CD14-positive monocyte (primary cell): ENCODE data around the gene SLC25A21. TPM values are rescaled to one million over a fixed set of nuclear protein-coding genes. Genes with fewer than 3 reads are reported as not detected.

Source experiments
- DNase-seq, 3 donors: peaks; one replicate each; pipeline ENCODE4 v3.0.0-alpha.2; 2011 to 2022
- H2AFZ ChIP-seq: 2 replicates; pipeline ENCODE4 v1.6.0; 2012; ENCODE audit warnings: mild to moderate bottlenecking, low read depth, low read length, inconsistent platforms; ENCODE audit not compliant: insufficient read depth, poor library complexity, severe bottlenecking
- H3K27ac ChIP-seq, 2 donors: 1 replicate in 1 of 2; 2 replicates in 1 of 2; pipeline ENCODE4 v1.5.1; 2012 to 2013; ENCODE audit warnings: low read length in 2 of 2, control low read depth in 1 of 2, inconsistent platforms in 1 of 2, low read depth in 1 of 2, mild to moderate bottlenecking in 1 of 2
- H3K27me3 ChIP-seq, 2 donors: one replicate each; pipeline versions ENCODE4 v1.6.0 to v1.6.1; 2011 to 2013; ENCODE audit warnings: low read length in 2 of 2; ENCODE audit not compliant: control insufficient read depth in 2 of 2, insufficient read depth in 2 of 2
- H3K36me3 ChIP-seq, 2 donors: replicated peaks in 1 of 2; 1 replicate in 1 of 2; 2 replicates in 1 of 2; pipeline versions ENCODE4 v1.5.1 to v1.6.1; 2012 to 2013; ENCODE audit warnings: low read length in 2 of 2, control low read depth in 1 of 2, inconsistent platforms in 1 of 2, mild to moderate bottlenecking in 1 of 2; ENCODE audit not compliant: insufficient read depth in 2 of 2, control insufficient read depth in 1 of 2
- H3K4me1 ChIP-seq, 2 donors: 1 replicate in 1 of 2; 2 replicates in 1 of 2; pipeline versions ENCODE4 v1.5.1 to v1.6.1; 2012 to 2013; ENCODE audit warnings: low read length in 2 of 2, control low read depth in 1 of 2, inconsistent platforms in 1 of 2, mild to moderate bottlenecking in 1 of 2, moderate library complexity in 1 of 2; ENCODE audit not compliant: insufficient read depth in 2 of 2, control insufficient read depth in 1 of 2
- H3K4me2 ChIP-seq: replicated peaks from 2 replicates; pipeline ENCODE3; 2012; ENCODE audit warnings: low read length, moderate library complexity, mild to moderate bottlenecking; ENCODE audit not compliant: poor library complexity, severe bottlenecking; ENCODE audit errors: extremely low read depth
- H3K4me3 ChIP-seq, 3 experiments: fragments of 200-600 bp in 1 of 3; sonication (generic) in 1 of 3; replicated peaks in 1 of 3; 1 replicate in 2 of 3; 2 replicates in 1 of 3; pipeline ENCODE4 v1.5.1; 2011 to 2013; ENCODE audit warnings: low read length in 3 of 3, mild to moderate bottlenecking in 3 of 3, control low read depth in 2 of 3, low read depth in 2 of 3, inconsistent platforms in 1 of 3, moderate library complexity in 1 of 3
- H3K79me2 ChIP-seq: 2 replicates; pipeline ENCODE4 v1.6.0; 2012; ENCODE audit warnings: mild to moderate bottlenecking, control low read depth, inconsistent platforms, low read length, moderate library complexity; ENCODE audit not compliant: insufficient read depth
- H3K9ac ChIP-seq: 2 replicates; pipeline ENCODE4 v1.6.0; 2017; ENCODE audit warnings: low read length, mild to moderate bottlenecking; ENCODE audit not compliant: insufficient read depth, poor library complexity, severe bottlenecking
- H3K9me3 ChIP-seq, 2 donors: replicated peaks in 1 of 2; 1 replicate in 1 of 2; 2 replicates in 1 of 2; pipeline versions ENCODE4 v1.5.1 to v1.6.1; 2012 to 2013; ENCODE audit warnings: low read length in 2 of 2, control low read depth in 1 of 2; ENCODE audit not compliant: control insufficient read depth in 1 of 2, insufficient read depth in 1 of 2
- H4K20me1 ChIP-seq: 2 replicates; pipeline ENCODE4 v1.6.0; 2012; ENCODE audit warnings: mild to moderate bottlenecking, low read length, control low read depth, moderate library complexity; ENCODE audit not compliant: insufficient read depth
- H3K27ac Mint-ChIP-seq, 7 donors: one replicate each; pipeline ENCODE4 v1.8.0; 2020; ENCODE audit warnings: mild to moderate bottlenecking in 7 of 7, mixed read lengths in 7 of 7, moderate library complexity in 6 of 7, inconsistent platforms in 2 of 7
- H3K27me3 Mint-ChIP-seq, 3 donors: one replicate each; pipeline ENCODE4 v1.8.0; 2021 to 2022; ENCODE audit warnings: low read depth in 3 of 3, mild to moderate bottlenecking in 3 of 3, mixed read lengths in 3 of 3, moderate library complexity in 3 of 3, inconsistent platforms in 1 of 3
- H3K36me3 Mint-ChIP-seq, 2 donors: one replicate each; pipeline ENCODE4 v1.8.0; 2020; ENCODE audit warnings: mixed read lengths in 2 of 2, inconsistent platforms in 1 of 2, mild to moderate bottlenecking in 1 of 2
- H3K4me1 Mint-ChIP-seq: one replicate; pipeline ENCODE4 v1.8.0; 2020; ENCODE audit warnings: mild to moderate bottlenecking, mixed read lengths
- H3K4me3 Mint-ChIP-seq, 2 donors: one replicate each; pipeline ENCODE4 v1.8.0; 2020; ENCODE audit warnings: mild to moderate bottlenecking in 2 of 2, mixed read lengths in 2 of 2, moderate library complexity in 1 of 2
- H3K9me3 Mint-ChIP-seq, 7 donors: one replicate each; pipeline ENCODE4 v1.8.0; 2020 to 2022; ENCODE audit warnings: mixed read lengths in 7 of 7, mild to moderate bottlenecking in 6 of 7, moderate library complexity in 6 of 7, inconsistent platforms in 2 of 7
- WGBS: methylation state at CpG from one replicate; pipeline ENCODE4 v1.1.5; 2013; ENCODE audit warnings: missing lambda C conversion rate; ENCODE audit not compliant: insufficient coverage; 5-methylcytosine and 5-hydroxymethylcytosine counted together
- intact Hi-C, 2 donors: fragments of 100-400 bp; cut with micrococcal nuclease; formaldehyde crosslinking; loops; one replicate each; pipeline versions ENCODE4 v1.15.0 to v1.15.1; 2023
- polyA plus RNA-seq, 3 donors: library from polyadenylated mRNA; depleted of rRNA in 1 of 3; unstranded in 2 of 3; stranded (reverse) in 1 of 3; fragments of 300-500 nt in 2 of 3; fragments of >200 nt in 1 of 3; fragmentation: Illumina TruSeq in 2 of 3; gene quantifications; 1 replicate in 2 of 3; 2 replicates in 1 of 3; pipeline ENCODE4 v1.2.3, GENCODE V29; 2012 to 2021
- TF ChIP-seq, protein P1 (sequence below): fragments of 200-600 bp; IDR thresholded peaks from one replicate; pipeline ENCODE4 v1.8.0; 2022; ENCODE audit warnings: antibody characterized with exemption, mild to moderate bottlenecking

Gene SLC25A21
- polyA plus RNA-seq, 3 donors = not detected

GRCh38 chr14:36820901-36821300, 351.5 kb downstream of the SLC25A21 start:
- H3K36me3 ChIP-seq = no peaks in the 10 kb centered on the region
- Mint-ChIP-seq H3K27ac (no peak overlapping the region), H3K36me3 (no peaks in the 10 kb centered on the region), H3K27me3 (peaks cover 0 to 2% (median 0%) of the 10 kb centered on the region in 3 donors), H3K4me3 (no peak overlapping the region), H3K9me3 (peaks cover 0 to 2% (median 0%) of the 10 kb centered on the region in 7 donors), H3K4me1 (no peaks in the 10 kb centered on the region)
- H3K4me2 ChIP-seq = no peak overlapping the region
- no peaks in the 10 kb centered on the region for H3K9me3 ChIP-seq
- TF ChIP-seq, protein P1, sequence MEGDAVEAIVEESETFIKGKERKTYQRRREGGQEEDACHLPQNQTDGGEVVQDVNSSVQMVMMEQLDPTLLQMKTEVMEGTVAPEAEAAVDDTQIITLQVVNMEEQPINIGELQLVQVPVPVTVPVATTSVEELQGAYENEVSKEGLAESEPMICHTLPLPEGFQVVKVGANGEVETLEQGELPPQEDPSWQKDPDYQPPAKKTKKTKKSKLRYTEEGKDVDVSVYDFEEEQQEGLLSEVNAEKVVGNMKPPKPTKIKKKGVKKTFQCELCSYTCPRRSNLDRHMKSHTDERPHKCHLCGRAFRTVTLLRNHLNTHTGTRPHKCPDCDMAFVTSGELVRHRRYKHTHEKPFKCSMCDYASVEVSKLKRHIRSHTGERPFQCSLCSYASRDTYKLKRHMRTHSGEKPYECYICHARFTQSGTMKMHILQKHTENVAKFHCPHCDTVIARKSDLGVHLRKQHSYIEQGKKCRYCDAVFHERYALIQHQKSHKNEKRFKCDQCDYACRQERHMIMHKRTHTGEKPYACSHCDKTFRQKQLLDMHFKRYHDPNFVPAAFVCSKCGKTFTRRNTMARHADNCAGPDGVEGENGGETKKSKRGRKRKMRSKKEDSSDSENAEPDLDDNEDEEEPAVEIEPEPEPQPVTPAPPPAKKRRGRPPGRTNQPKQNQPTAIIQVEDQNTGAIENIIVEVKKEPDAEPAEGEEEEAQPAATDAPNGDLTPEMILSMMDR = no peak
- intact Hi-C loops = no loop called here
- no peak overlapping the region for H2AFZ ChIP-seq
- H4K20me1 ChIP-seq = no peaks in the 10 kb centered on the region
- H3K27me3 ChIP-seq = no peaks in the 10 kb centered on the region
- DNase-seq = no peak
- H3K79me2 ChIP-seq = no peaks in the 10 kb centered on the region
- no peaks in the 10 kb centered on the region for H3K4me1 ChIP-seq
- WGBS = no CpG with 5 or more reads among the region's 1 CpG
- H3K27ac ChIP-seq = no peak overlapping the region
- no peak overlapping the region for H3K9ac ChIP-seq
- no peak overlapping the region for H3K4me3 ChIP-seq

- no peaks in the 10 kb centered on the region for H3K36me3 Mint-ChIP-seq
These were observed 352.2 kb downstream of the SLC25A21 start for GRCh38 chr14:36820111-36820709.

More at GRCh38 chr14:36820111-36820709, 352.2 kb downstream of the SLC25A21 start:
- H3K9me3 ChIP-seq = no peaks in the 10 kb centered on the region
- WGBS = no CpG with 5 or more reads among the region's 2 CpGs
- Mint-ChIP-seq H3K27ac (no peak overlapping the region), H3K9me3 (peaks cover 0 to 2% (median 0%) of the 10 kb centered on the region in 7 donors), H3K27me3 (peaks cover 0 to 2% (median 0%) of the 10 kb centered on the region in 3 donors), H3K4me1 (no peaks in the 10 kb centered on the region), H3K4me3 (no peak overlapping the region)
- no peaks in the 10 kb centered on the region for H4K20me1 ChIP-seq
- DNase-seq = no peak
- H3K4me1 ChIP-seq = no peaks in the 10 kb centered on the region
- intact Hi-C loops = no loop called here
- TF ChIP-seq, protein P1 = no peak
- no peak overlapping the region for H3K4me2 ChIP-seq
- H3K79me2 ChIP-seq = no peaks in the 10 kb centered on the region
- H3K27me3 ChIP-seq = no peaks in the 10 kb centered on the region
- H3K4me3 ChIP-seq = no peak overlapping the region
- no peaks in the 10 kb centered on the region for H3K36me3 ChIP-seq
- H3K9ac ChIP-seq = no peak overlapping the region
- no peak overlapping the region for H3K27ac ChIP-seq
- no peak overlapping the region for H2AFZ ChIP-seq
